Panc1 (cell line): ENCODE data around the gene ZNF287. TPM values are rescaled to one million over a fixed set of nuclear protein-coding genes. Genes with fewer than 3 reads are reported as not detected.

Source experiments
- ATAC-seq: fragments of 200-7000 bp; cut with Tn5 transposase; 2 replicates; pipeline ENCODE4 v1.9.1; 2020; ENCODE audit warnings: mild to moderate bottlenecking, moderate library complexity
- BruUV-seq: library from RNA; stranded (reverse); fragments of 400-500 nt; replicated peaks from 2 replicates; lab custom pipeline; 2021; lab: Mats Ljungman, UMichigan
- CTCF ChIA-PET: fragments of 300-600 bp; sonication (Branson Sonifier 250); formaldehyde crosslinking; loops from one replicate; lab custom pipeline; 2022; ENCODE audit warnings: antibody characterized with exemption; lab: Charles Lee
- POLR2A ChIA-PET: fragments of 300-600 bp; sonication (Branson Sonifier 250); formaldehyde crosslinking; loops from one replicate; lab custom pipeline; 2022; ENCODE audit warnings: antibody characterized with exemption; lab: Charles Lee
- DNase-seq: peaks from one replicate; pipeline ENCODE4 v3.0.0-alpha.2; 2010; ENCODE audit warnings: low read depth, low spot score
- H3K27ac ChIP-seq: 2 replicates; pipeline ENCODE4 v1.5.1; 2011; ENCODE audit warnings: mild to moderate bottlenecking, low read length, inconsistent platforms
- H3K27me3 ChIP-seq: fragments of 200-500 bp; sonication (Bioruptor generic); 2 replicates; pipeline ENCODE4 v1.6.0; 2014; ENCODE audit warnings: low read length, inconsistent platforms; ENCODE audit not compliant: control insufficient read depth, insufficient read depth
- H3K36me3 ChIP-seq: fragments of 200-500 bp; sonication (Bioruptor generic); 2 replicates; pipeline ENCODE4 v1.5.1; 2014; ENCODE audit warnings: inconsistent platforms, mild to moderate bottlenecking, low read length, moderate library complexity; ENCODE audit not compliant: control insufficient read depth, insufficient read depth
- H3K4me1 ChIP-seq: 2 replicates; pipeline ENCODE4 v1.5.1; 2011; ENCODE audit warnings: inconsistent platforms, mild to moderate bottlenecking, low read length, moderate library complexity; ENCODE audit not compliant: control insufficient read depth, insufficient read depth
- H3K4me3 ChIP-seq, 2 experiments: 2 replicates each; pipeline ENCODE4 v1.5.1; 2011 to 2012; ENCODE audit warnings: low read depth in 2 of 2, low read length in 2 of 2, mild to moderate bottlenecking in 2 of 2, inconsistent platforms in 1 of 2, moderate library complexity in 1 of 2
- H3K9me3 ChIP-seq: fragments of 200-500 bp; sonication (Bioruptor generic); 2 replicates; pipeline ENCODE4 v1.5.1; 2014; ENCODE audit warnings: low read depth, mild to moderate bottlenecking, inconsistent platforms, low read length, moderate library complexity; ENCODE audit not compliant: control insufficient read depth, insufficient read depth
- POLR2AphosphoS5 ChIP-seq: IDR thresholded peaks from 2 replicates; pipeline ENCODE4 v1.6.1; 2012; ENCODE audit warnings: mild to moderate bottlenecking, low read depth, low read length, moderate library complexity
- SIN3A ChIP-seq: IDR thresholded peaks from 2 replicates; pipeline ENCODE4 v1.6.1; 2012; ENCODE audit warnings: low read depth, mild to moderate bottlenecking, low read length, moderate library complexity, borderline replicate concordance; ENCODE audit not compliant: insufficient read depth
- TCF7L2 ChIP-seq: IDR thresholded peaks from 2 replicates; pipeline ENCODE4 v1.6.1; 2011; ENCODE audit warnings: mild to moderate bottlenecking, low read depth, low read length, inconsistent platforms
- in situ Hi-C: cut with HindIII; loops from 2 replicates; pipeline ENCODE4 v1.10.0; 2016; ENCODE audit warnings: low sequenced_read_pairs, low pct_unique_long_range_greater_than_20kb
- intact Hi-C: fragments of 100-400 bp; cut with micrococcal nuclease; formaldehyde crosslinking; loops from one replicate; pipeline ENCODE4 v1.10.0; 2022; ENCODE audit not compliant: unreplicated experiment
- total RNA-seq: library from RNA; stranded (reverse); gene quantifications from one replicate; pipeline ENCODE4 v1.2.1, GENCODE V29; 2021; ENCODE audit not compliant: unreplicated experiment
- TF ChIP-seq, protein P1 (sequence below): fragments of 450-650 bp; IDR thresholded peaks from 2 replicates; pipeline ENCODE4 v1.5.1; 2017; ENCODE audit warnings: mild to moderate bottlenecking
- TF ChIP-seq, protein P2 (sequence below), 2 experiments: IDR thresholded peaks; 2 replicates each; pipeline ENCODE4 v1.6.1; 2011 to 2012; ENCODE audit warnings: low read depth in 2 of 2, control low read depth in 1 of 2, low read length in 1 of 2, mild to moderate bottlenecking in 1 of 2, moderate library complexity in 1 of 2; ENCODE audit not compliant: insufficient read depth in 1 of 2

ZNF287 gene
- total RNA-seq, 1 experiment from 2014 or later, result 12.3 TPM

DNA sequence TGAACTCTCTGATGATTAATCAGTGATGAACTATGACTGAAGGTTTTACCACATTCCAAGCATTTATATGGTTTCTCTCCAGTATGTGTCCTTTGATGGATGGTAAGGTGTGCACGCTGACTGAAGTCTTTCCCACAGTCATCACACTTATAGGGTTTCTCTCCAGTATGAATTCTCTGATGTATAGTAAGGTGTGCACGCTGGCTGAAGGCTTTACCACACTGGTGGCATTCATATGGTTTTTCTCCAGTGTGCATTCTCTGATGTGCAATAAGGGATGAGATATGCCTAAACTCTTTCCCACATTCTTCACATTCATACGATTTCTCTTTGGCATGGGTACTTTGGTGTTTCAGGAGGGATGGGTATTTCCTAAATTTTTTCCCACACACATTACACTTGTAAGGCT lies 16.4 kb downstream of the ZNF287 start:
- no TSS peak for BruUV-seq
- H3K27ac ChIP-seq, result no peak overlapping the region
- TF ChIP-seq TCF7L2 (no peak), SIN3A (no peak), POLR2AphosphoS5 (no peak)
- TF ChIP-seq, protein P1, sequence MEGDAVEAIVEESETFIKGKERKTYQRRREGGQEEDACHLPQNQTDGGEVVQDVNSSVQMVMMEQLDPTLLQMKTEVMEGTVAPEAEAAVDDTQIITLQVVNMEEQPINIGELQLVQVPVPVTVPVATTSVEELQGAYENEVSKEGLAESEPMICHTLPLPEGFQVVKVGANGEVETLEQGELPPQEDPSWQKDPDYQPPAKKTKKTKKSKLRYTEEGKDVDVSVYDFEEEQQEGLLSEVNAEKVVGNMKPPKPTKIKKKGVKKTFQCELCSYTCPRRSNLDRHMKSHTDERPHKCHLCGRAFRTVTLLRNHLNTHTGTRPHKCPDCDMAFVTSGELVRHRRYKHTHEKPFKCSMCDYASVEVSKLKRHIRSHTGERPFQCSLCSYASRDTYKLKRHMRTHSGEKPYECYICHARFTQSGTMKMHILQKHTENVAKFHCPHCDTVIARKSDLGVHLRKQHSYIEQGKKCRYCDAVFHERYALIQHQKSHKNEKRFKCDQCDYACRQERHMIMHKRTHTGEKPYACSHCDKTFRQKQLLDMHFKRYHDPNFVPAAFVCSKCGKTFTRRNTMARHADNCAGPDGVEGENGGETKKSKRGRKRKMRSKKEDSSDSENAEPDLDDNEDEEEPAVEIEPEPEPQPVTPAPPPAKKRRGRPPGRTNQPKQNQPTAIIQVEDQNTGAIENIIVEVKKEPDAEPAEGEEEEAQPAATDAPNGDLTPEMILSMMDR, result no peak
- TF ChIP-seq, protein P2, sequence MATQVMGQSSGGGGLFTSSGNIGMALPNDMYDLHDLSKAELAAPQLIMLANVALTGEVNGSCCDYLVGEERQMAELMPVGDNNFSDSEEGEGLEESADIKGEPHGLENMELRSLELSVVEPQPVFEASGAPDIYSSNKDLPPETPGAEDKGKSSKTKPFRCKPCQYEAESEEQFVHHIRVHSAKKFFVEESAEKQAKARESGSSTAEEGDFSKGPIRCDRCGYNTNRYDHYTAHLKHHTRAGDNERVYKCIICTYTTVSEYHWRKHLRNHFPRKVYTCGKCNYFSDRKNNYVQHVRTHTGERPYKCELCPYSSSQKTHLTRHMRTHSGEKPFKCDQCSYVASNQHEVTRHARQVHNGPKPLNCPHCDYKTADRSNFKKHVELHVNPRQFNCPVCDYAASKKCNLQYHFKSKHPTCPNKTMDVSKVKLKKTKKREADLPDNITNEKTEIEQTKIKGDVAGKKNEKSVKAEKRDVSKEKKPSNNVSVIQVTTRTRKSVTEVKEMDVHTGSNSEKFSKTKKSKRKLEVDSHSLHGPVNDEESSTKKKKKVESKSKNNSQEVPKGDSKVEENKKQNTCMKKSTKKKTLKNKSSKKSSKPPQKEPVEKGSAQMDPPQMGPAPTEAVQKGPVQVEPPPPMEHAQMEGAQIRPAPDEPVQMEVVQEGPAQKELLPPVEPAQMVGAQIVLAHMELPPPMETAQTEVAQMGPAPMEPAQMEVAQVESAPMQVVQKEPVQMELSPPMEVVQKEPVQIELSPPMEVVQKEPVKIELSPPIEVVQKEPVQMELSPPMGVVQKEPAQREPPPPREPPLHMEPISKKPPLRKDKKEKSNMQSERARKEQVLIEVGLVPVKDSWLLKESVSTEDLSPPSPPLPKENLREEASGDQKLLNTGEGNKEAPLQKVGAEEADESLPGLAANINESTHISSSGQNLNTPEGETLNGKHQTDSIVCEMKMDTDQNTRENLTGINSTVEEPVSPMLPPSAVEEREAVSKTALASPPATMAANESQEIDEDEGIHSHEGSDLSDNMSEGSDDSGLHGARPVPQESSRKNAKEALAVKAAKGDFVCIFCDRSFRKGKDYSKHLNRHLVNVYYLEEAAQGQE (IDR thresholded peaks at IDR 0.05; ENCODE audit: insufficient read depth in 1 of 2, low read depth in 2 of 2, low read length in 1 of 2), result no peak
- CTCF ChIA-PET, result no interaction called here
- H3K36me3 ChIP-seq, result no peaks in the 10 kb centered on the region
- peaks cover 71% of the 10 kb centered on the region for H3K9me3 ChIP-seq
- no peak for DNase-seq
- intact Hi-C loops, result no loop called here
- H3K27me3 ChIP-seq, result no peaks in the 10 kb centered on the region
- no peak overlapping the region for H3K4me3 ChIP-seq
- POLR2A ChIA-PET, result no interaction called here
- in situ Hi-C loops, result no loop called here
- H3K4me1 ChIP-seq, result no peaks in the 10 kb centered on the region
- ATAC-seq, result no peak

DNA sequence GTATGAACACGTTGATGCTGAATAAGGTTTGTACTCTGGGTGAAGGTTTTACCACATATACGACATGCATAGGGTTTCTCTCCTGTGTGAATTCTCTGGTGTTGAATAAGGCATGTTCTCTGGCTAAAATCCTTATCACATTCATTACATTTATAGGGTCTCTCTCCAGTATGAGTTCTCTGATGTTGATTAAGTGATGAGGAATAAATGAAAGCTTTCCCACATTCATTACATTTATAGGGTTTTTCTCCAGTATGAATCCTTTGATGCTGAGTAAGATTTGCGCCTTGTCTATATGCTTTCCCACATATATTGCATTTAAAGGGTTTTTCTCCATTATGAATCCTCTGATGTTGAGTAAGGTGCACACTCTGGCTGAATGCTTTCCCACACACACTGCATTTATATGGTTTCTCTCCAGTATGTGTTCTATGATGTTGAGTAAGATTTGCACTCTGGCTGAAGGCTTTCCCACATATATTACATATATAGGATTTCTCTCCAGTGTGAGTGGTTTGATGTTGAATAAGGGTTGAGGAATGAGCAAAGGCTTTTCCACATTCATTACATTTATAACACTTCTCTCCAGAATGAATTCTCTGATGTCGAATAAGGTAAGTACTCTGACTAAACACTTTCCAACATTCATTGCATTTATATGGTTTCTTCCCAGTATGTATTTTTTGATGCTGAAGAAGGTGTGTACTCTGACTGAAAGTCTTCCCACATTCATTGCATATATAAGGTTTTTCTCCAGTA lies 16.9 kb downstream of the ZNF287 start:
- in situ Hi-C loops (no loop called here), intact Hi-C loops (no loop called here)
- H3K27me3 ChIP-seq, result no peaks in the 10 kb centered on the region
- H3K4me1 ChIP-seq, result no peaks in the 10 kb centered on the region
- no TSS peak for BruUV-seq
- ATAC-seq, result no peak
- CTCF ChIA-PET, result no interaction called here
- no peak overlapping the region for H3K4me3 ChIP-seq
- no peak overlapping the region for H3K27ac ChIP-seq
- H3K9me3 ChIP-seq, result peaks cover 70% of the 10 kb centered on the region
- no peaks in the 10 kb centered on the region for H3K36me3 ChIP-seq
- no peak for DNase-seq
- POLR2A ChIA-PET, result no interaction called here
- no peak for TF ChIP-seq SIN3A
- TF ChIP-seq, protein P2 (IDR thresholded peaks at IDR 0.05; ENCODE audit: insufficient read depth in 1 of 2, low read depth in 2 of 2, low read length in 1 of 2), result no peak
- TF ChIP-seq POLR2AphosphoS5, result no peak
- TF ChIP-seq, protein P1, result no peak
- no peak for TF ChIP-seq TCF7L2
